Midbrain (tissue), 1 donor: ENCODE results near the gene PRUNE2.
A peak's percentile ranks its signal among the peaks of the same experiment; 100 is the strongest.

Source experiments
- DNase-seq: peaks from one replicate; lab custom pipeline; 2025; lab: John Stamatoyannopoulos, UW

Gene PRUNE2

DNA sequence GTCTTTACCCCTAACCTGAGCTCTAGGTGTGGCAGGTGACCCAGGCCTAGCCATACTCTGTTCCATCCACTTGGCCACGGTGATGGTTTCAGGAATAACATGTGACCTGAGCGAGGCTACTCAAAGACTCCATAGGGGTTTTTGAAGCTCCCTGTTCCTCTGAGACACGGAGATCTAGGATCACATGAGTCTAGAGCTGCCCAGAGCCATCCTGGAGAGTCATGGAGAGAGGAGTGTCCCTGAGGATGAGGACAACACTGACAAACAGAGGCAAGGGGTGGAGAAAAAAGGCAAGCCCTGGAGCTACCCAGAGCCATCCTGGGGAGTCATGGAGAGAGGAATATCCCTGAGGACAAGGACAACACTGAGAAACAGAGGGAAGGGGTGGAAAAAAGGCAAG is 171.2 kb downstream of the PRUNE2 start:
- DNase-seq, result no peak

DNA sequence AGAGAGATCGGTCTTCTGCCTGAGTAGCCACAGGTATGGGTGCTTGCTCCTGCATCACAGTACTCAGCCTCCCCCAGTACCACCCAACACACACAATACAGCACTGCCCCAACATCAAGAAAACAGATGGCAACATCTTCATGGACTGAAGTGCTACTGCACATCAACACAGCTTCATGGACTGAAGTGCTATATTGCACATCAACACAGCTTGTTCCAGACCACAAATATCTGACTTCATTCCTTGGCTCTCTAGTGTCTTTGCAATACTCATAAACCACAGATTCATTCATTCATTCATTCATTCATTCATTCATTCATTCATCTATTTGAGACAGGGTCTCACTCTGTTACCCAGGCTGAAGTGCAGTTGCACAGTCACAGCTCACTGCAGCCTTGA is 172.8 kb downstream of the PRUNE2 start:
- no peak for DNase-seq

DNA sequence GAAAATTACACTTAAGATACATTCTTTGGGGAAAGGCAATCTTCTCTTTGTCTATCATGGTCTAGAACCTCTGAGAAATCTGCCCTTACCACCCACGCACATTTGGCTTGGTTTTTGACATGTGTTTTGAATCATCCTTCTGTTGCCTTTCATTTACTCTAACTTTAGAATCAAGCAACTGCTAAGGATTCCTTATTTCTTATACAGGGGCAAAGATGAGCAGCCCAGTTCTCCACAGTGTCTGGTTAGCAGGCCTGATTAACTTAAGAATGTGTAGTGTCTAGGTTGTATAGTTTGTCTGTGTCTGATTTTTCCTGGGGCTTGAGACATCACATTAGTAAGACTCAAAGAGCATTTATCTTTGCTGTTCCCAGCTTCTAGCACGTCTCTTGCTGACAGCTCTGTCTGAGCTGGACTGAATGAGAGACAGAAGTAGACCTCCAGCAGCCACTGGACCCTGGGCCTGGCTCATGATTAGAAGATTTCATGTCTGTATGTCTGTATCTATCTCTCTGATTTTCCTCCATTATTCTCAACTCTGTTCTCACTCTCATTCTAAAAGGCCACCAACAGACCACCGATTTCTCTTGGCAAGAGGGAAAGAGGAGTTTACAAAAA is 173.5 kb downstream of the PRUNE2 start:
- no peak for DNase-seq

DNA sequence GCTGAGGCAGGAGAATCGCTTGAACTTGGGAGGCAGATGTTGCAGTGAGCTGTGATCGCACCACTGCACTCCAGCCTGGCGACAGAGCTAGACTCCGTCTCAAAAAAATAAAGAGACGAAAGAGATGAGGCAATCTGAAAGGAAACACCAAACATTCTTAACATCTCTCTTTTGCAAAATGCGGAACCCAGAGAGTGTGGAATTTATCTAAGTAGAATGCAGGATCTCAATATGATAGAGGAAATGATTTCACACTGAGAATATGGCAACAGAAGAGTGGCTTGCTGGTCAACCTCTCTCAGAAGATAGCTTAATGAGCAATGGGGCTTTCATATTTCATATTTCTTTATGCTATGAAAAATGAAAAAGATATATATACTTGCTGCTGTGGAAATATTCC is 175.1 kb downstream of the PRUNE2 start:
- DNase-seq, result no peak

DNA sequence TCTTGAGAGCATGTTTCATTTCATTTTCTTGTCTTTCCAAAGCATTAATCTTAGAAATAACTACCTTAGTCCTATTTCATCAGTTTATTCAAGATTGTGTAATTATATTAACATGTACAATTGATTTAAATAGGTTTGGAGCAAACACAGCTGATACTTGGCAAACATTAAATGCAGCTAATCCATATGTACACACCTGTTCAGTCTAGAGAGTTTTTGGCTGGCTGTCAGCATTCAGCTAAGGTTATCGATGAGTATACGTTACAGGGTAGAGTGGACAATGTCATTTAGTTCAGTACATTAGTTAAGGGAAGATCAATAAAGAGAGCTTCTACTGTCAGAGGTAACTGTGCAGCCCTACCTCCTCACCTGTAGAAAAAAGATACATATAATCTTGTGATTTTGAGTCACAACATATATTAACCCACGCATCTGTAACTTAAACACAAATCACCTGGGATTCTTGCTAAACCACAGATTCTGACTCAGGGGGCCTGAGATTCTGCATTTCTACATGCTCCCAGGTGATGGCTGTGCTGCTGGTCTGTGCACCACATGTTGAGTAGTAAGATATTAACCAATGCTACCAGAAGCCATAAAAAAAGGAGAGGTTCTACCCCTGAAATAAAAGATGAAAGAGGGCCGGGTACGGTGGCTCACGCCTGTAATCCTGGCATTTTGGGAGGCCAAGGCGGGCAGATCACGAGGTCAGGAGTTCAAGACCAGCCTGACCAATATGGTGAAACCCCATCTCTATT is 175.8 kb downstream of the PRUNE2 start:
- DNase-seq, result no peak

DNA sequence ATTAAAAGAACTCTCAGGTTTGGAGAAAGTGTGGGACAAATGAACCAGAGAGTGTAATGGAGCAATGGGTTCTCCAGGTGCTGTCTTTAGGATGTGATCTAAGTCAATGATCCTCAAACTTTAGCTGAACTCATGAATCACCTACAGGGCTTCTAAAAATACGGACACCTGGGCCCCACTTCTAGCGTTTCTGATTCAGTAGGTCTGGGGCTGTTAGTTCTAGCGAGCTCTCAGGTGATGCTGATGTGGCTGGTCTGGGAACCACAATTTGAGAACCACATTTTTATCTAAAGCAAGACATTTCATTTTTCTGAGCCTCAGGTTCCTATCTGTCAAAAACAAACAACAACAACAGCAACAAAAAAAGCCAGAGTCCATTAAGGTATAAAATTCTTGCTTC is 176.8 kb downstream of the PRUNE2 start:
- DNase-seq, result no peak

DNA sequence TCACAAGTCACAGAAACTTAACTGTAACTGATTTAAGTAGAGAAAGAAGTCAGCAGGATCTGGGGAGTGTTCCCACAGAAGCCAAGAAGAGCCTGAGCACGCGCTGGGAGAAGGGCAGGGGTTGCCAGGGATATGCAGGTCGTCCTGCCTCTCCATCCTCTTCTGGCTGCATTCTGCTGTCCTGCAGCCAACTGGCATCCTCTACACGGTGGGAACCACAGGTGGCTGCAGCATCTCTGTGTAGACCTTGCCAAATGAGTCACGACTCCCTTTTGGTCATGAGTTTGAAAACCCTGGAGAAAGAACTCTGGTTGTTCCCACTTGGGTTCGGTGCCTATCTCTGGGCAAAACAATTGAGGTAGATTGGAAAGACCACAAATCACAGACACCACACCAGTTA is 180.0 kb downstream of the PRUNE2 start:
- no peak for DNase-seq

DNA sequence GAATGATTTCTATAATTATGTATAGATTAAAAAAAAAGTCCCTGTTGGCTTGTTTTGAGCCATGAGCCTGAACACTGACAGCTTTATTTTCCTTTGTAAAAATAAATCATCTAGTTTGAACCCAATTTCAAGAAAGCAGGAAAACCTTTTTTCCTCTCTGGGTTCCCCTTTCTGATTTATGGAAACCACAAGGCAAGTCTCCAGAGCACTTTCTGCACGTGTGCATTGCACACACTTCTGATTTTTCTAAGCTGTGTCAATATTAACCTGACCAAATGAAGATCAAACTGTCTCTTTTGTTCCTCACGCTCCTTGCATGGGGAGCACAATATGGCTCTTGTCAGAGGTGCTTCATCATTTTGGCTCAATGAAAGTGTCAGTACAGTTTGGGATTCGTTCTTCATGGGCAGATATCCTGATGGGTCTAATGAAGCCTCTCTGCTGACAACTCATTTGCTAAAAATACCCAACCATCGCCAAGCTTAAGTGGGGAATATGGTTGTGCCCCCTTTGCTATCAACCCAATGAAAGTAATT is 180.8 kb downstream of the PRUNE2 start:
- DNase-seq, result no peak

DNA sequence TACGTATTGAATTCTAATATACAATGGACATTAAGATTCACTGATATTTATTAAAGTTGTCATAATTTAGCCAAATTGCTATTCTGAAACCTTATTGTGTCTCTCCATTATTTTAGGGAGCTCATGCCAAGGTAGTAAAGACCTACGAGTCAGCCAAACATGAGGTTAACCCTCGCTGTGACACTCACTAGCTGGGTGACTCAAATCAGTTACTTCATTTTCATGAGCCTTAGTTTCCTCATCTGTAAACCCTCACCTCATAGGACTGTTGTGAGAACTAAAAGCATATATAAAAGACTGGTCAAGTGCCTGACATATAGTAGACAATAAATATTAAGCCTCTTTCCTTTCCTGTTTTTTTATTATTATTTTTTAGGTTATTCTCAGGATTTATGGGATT is 185.7 kb downstream of the PRUNE2 start:
- no peak for DNase-seq

DNA sequence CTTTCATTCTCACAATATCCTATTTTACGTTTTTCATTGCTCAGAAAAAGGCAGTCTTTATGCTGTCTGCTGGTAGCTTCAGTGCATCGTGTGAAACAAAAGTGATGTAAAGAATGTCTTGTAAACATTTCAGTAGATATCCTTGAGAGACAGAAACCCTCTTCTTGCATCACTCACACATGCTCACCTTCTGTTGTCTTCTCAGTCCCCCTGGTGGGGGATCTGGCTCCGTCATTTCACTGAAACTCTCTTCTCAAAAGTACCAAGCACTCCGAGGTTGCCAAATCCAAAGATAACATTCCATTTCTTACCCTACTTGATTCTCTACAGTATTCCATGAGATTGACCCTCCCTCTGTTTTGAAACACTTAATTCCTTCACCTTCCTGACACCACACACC is 187.7 kb downstream of the PRUNE2 start:
- DNase-seq, result no peak

DNA sequence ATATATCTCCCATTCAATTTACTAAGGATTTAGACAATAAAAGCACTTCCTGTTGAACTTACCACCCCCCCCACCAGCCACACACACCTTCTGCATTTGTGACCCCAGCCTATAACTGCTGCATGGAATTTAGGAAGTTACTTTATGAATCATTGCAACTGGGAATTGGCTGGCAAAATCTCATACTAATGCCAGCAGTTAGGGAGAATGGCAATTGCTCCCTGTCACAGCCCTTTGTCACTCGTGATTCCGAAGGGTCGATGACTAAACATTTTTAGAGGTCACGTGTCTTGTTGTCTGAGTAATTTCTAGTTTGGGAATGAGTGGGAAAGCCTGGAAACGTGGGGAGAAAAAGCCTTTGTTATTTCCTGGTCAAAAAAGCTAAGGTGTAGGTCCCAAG is 188.3 kb downstream of the PRUNE2 start:
- DNase-seq, result no peak

DNA sequence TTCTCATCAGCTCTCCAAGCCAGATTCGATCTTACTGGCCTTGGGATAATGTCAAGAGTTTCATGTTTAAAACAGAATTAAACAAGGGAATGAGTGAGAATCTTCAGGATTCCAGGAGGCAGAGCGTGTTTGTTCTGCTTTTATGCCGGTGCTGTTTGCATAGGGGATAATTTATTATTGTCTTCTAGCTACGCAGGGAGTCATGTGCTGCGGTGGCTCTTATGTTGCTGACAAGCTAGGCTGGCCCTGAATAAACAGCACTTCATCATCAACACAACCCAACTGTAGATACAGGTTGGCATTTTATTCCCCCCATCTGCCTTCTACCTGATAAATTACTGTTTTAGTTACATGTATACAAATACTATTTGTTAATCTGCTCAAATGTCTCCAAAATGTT is 188.7 kb downstream of the PRUNE2 start:
- no peak for DNase-seq

DNA sequence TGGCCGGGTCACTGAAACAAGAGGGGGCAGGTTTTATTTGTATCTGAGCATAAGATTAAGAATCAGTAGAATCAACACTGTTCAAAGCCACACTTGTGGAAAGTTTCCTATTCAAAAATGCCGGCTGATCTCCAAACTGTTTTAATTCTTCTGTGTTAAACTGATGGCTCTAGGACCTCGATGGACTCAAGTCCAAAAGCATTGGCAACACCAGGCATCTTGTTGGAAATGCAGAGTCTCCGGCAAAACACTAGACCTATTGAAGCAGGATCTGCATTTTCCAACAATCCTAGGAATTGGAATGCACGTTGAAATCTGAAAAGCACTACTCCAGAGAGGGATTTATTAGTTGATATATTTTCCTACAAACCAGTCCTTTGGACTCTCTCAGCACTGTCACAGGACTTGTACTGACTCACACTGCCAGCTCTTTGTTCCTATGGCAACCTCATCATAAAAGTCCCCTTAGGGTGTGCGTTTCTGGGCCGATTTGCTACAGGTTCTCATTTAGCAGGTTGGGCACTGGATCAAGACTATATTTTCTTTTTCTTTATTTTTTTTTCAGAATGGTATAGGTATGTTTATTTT is 189.7 kb downstream of the PRUNE2 start:
- peak; percentile 41 for DNase-seq

DNA sequence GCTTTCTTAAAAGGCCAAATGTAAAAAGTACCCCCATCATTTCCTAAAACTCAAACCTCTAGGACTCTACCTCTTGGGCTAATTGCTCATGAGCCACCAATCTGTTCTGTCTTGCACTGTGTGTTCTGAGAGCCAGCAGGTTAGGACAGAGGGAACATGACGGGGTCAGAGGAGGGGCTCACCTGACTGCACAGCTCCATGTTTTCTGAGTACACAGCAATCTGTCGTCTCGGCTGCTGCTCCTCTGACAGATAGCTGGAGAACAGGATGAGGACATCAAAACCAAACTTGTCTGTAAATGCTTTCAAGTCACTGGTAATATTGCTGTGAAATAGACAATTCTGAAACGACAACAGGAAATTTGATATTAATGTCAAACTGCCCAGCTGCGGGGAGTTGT is 192.5 kb downstream of the PRUNE2 start:
- DNase-seq, result no peak

DNA sequence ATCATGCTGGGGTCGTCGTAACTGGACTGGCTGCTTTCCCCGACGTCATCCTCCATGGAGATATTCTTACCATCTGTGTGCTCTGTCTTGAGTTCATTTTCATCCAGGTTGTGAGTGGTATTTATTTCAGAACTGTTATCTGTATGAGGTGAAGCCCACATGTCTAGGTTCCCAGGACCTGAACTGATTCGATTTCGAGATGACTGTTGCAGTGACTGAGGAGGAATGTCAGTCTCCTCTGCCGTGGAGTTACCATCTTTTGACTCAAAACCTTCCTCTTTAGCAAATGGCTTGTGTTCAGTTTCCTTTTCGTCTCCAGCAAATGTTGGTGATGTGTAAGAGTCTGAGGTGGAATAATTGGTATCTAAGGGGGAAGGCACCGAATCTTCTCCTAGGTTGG is 196.9 kb downstream of the PRUNE2 start:
- DNase-seq, result no peak

DNA sequence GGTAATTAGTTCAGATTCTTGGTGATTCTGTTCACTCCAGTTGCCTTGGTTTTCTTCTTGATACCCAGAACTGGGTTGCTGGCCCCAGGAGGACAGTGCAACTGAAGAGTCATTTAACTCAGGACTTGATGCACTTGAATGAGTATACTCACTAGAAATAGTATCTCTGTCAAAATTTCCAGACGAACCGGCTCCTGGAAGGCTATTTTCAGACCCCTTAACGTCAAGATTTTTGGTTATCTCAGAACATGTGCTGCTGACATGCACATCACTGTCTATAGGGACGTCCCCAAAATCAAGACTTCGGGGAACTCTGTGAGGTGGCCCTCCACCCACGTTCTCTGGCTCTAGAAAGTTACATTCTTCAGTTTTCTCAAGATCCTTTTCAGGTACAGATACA is 198.4 kb downstream of the PRUNE2 start:
- DNase-seq, result no peak

DNA sequence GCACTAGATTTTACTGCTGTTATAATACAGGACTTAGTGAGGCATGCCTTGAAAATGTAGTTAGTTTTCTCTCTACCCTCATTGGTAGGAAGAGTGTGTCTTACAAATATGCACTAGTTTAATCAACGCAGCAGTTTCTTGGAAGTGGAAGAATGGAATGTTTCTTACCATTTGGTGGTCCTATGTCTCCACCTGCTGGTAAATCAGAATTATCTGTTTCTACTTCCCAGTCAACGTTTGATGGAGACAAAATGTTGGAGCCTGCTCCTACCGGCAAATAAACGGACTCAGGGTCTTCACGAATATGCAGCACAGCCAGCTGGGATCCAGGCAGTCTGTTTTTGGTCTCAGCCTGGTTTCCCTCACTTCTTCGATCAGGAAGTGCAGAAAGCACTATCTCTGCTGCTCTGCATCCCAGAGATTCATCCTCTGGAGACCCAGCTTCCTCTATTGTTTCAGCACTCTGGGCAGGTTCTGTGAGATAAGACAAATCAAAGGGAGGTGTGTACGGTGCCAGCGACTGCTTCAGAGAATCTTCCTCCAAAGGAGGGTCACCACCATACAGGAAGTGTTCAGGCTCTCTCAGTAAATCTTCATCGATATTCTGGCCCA is 201.2 kb downstream of the PRUNE2 start:
- DNase-seq, result peak; percentile 58

DNA sequence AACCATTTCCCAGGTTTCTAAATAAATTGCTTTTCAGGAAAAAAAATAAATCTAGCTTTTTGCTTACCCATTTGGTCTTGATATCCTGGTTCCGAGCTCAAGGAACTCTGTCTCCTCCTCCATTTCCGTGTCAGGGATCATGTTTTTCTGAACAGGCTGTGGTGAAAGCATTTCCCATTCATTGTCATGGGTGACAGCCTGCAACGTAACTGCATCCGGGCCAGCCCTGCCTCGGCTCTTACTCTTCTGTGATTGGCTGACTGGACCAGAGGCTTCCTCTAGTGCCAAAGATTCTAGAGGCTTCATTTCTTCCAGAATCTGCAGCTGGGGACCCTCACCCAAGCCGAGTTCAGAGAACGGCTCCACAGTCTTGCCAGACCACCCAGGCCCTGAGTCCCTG is 202.6 kb downstream of the PRUNE2 start:
- DNase-seq, result no peak

DNA sequence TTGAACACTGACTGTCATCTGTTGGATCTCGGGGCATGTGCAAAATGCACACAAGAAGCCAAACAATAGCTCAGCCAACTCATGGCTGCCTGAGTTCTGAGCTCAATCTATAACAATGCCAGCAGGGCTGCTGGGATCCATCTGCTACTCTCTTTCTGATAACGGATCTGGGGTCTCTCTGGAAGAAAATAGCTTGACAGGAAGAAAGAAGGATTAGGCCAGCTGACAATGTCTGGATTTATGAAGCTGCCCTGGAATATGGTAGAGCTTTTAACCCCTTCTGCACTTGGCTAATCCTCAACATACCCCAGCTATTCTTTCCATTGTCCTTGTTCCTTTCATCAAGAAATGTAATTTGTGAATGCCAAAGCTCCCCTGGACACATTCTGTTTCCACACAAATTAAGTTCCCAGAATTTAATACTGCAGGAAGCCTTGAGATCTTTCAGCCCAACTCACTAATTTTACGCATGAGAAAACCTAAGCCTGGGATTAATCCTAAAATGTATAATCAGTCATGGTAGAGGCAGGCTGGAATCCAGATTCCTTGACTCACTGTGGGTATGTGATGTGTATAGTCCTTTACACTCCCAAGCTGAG is 204.4 kb downstream of the PRUNE2 start:
- peak; percentile 31 for DNase-seq

DNA sequence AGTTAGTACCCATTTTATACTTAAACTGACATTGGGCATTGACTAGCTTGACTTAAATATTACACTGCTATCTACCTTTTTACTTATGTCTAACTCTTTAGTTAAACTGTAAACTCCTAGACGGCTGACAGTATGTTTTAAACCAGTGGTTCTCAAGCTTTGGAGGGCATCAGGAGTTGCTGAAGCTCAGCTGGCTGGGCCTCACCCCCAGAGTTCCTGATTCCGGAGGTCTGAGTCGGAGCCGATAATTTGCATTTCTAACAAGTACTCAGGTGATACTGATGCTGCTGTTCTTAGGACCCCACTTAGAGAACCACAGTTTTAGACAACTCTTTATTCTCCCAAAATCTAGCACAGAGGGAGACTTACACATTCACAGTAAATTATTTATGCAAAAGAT is 205.0 kb downstream of the PRUNE2 start:
- DNase-seq, result no peak

DNA sequence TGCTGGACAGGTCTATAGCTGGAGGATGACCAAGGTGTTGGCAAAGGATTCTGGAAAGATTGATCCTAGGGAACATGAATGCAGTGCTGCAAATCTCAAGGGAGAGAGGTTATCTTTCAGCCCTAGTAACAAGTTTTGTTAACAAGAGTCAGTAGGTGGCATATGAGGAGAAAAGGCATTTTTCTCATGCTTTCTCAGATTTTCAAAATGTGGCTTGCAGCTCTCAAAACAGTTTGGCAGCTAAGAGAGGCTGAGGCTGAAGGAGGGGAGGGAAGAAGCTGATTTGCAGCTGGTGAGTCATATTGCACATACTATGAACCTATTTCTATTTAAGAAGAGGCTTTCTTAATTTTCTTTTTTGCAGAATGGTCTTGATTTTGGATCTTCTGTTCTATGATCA is 205.9 kb downstream of the PRUNE2 start:
- no peak for DNase-seq

DNA sequence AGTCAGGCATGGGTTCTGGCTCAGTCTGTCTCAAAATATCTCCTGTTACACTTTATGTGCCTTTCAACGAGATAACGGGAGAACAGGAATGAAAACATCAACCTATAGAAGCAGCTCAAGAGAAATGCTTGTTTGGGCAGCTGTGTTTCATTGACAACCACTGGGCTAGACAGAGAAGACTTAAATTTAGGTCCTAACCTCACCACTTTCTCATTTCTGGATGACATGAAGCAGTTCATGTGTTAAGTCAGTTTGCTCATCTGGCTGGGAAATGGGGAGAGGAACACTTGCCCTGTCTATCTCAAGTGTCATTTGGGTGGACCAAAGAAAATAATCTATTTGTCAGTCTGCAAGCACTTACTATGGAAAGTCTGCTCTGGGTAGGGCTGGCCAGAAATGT is 208.4 kb downstream of the PRUNE2 start:
- no peak for DNase-seq

DNA sequence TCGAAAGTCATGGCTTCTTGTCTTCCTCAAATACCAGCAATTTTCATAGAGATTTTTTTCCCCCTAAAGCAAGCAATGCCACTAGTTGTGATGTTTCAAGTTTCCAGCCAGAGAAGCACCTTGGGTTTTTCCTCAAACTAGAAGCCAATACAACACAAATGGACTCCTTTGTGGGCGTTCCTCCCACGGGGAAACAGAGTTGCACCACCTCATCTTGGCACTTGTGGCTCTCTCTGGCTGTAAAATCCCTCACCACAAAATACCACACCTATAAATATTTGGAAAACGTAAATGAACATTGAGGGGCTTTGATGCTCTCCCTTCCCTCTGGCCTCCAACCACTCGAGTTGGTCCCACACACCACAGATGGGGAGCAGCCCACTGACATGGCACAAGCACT is 208.8 kb downstream of the PRUNE2 start:
- DNase-seq, result no peak
